Measurements from ENCODE around the gene DDX4.
"Not testable (repeated sequence)": the region's sequence is repeated elsewhere in the genome, so short reads cannot be mapped to it uniquely, and the experiment has no call there.

Gene DDX4

DNA sequence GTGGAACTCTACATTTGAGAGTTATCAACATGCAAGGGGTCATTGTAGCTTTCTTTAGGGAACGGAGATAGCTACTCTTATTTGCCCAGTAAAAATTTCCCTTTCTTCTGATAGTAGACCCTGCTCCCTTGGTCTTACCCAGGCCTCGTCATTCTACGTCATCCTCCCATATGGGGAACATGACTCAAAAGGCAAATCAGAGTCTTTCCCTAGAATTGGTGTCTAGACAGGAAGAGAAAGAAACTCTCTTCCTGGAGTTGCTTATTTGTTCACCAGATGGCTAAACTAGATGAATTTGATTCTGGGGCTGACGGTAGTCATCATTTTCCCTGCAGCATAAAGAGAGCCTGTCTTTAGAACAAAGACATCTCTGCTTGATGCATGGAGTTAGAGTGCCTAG is 13.6 kb upstream of the DDX4 start:
- DNase-seq (ENCODE audit: low spot score): no peak

DNA sequence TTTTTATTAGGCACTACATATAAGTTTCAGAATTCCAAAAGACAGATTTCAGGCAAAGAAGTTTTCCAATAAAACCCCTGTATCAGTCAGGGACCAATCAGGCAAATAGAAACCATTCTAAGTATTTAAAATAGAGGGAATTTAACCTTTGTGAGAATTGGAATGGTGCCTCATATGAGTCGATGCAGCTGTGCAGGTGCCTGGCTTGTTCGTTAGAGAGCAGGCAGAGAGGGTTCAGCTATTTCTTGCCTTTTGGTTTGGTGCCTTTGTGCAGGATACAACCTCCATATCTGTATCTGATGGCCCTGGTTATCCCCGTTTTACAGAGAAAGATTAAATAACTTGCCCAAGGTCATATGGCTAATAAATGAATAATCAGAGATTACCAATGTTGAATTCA is 6.0 kb upstream of the DDX4 start:
- DNase-seq (ENCODE audit: low spot score): no peak

DNA sequence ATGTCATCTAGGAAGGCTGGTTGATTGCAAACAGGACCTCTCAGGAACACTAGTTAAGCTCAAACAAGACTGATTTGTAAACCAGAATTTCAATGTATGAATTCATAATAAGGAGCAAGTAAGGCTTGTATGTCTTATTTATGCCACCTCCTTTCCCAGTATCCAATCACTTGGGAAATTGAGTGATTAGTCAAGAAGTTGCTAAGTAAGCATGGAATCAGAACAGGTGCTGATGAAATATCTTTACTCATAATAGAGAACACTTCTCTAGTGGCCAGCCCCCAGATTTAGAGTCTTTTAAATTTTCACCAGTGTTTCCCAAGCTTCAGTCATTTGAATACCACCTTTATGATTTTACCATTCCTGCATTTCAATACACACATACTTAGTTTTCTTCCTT is 5.3 kb upstream of the DDX4 start:
- no peak for DNase-seq (ENCODE audit: low spot score)

DNA sequence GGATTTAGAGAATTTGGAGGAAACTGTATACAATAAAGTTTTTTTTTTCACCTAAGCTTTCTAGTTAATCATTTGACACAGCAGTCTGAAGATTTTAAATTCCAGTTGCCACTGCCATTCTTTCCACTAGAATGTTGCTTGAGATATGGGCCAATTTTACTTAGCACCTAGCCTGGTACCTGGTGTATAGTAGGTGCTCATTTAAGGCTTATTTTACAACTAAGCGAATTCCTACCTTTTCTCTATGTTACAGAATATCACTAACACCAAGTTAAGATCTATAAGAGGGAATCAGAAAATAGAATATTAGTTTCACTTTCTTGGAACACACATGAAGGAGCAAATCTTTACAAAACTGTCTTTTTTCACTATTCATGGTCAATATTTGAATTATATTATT is 3.2 kb upstream of the DDX4 start:
- DNase-seq (ENCODE audit: low spot score): no peak

DNA sequence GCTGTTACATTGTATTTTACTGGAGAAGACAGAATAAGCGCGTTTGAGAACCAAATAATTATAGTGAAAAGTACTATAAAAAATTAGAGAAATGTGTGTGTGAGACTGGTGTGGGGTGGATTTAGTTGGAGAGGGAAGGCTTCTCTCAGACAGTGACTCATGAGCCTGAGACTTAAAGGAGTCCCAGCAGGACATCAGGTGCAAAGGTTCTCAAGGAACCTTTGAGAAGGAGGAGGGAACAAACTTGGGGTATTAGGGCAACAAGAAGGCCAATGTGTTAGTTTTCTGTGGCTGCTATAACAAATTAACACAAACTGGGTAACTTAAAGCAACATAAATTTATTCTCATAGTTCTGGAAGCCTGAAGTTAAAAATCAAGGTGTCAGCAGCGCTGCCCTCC is 4.9 kb downstream of the DDX4 start:
- peak; percentile 9 for DNase-seq (ENCODE audit: low spot score)

DNA sequence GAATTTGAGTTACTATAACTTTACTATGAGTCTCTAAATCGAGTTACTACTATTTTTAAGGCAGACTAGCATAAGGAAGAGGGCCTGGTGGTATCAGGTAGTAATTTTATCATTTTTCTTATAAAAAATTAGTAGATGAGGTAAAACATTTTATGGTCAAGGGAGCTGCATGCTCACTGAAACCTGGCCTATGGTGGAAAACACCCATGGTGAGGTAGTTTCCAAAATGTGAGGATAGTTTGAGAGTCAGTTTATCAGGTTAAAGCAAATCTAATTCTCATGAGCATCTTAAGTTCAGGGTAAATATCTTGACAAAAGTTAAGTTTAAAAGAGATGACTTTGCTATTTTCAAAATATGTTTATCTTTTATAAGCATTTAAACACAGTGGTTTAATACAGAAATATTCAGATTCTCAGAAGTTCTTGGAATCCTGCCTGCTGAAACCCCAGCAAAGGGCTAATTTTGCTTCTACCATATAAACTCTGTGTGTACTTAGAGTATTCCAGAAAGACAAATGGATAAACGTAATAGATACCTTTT is 10.0 kb downstream of the DDX4 start:
- no peak for DNase-seq (ENCODE audit: low spot score)

DNA sequence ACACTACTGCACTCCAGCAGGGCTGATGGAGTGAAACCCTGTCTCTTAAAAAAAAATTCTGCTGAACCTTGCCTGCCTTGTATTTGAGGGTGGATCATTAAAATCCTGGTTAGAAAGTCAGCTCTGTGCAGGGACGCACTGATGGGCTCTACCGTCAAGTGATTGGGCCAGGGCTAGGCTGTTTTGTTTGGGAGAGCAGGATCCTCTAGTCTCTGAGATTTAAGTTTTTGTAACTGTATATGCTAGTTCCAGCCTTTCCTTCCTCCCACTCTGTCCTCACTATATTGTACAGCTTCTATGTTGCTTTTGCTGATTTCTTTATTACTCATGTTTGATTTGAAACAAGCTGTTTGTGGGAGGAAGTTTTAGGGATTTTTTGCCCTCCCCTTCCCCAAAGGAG is 11.5 kb downstream of the DDX4 start:
- DNase-seq (ENCODE audit: low spot score): no peak

DNA sequence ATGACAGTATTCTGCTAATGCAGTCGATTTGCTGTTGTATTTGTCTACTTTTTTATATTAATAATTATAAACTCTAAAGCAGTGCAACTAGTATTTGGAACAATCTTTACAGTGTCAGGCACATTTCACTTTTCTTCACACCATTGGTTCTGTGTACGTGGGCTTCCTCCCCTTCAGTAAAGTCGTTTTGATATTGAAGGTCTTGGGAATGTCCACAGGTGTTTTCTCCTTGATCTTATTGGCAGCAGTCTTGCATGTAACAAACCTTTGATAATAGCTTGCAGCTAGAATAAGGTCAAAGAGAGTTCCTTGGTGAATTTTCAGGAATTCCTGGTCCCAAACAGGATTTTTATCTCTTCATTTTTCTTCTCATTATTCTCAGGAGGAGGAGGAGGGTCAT is 12.2 kb downstream of the DDX4 start:
- no peak for DNase-seq (ENCODE audit: low spot score)

DNA sequence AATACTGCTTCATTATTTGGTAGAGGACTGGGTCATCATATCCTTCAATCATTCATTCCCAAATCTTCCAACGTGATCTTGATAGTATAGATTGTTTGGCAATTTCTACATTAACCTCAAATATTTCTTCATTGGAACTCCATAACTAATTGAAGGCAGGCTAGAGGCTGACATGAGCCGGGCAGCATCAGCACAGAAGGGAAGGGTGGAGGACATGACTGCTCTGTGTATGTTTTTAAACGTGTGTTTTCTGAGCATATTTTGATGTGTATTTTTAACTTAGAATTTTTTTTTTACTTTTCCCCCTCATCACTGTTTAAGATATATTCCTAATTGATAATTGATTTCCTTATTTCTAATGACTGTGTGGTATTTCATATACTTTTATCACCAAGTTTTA is 12.6 kb downstream of the DDX4 start:
- DNase-seq (ENCODE audit: low spot score): no peak

DNA sequence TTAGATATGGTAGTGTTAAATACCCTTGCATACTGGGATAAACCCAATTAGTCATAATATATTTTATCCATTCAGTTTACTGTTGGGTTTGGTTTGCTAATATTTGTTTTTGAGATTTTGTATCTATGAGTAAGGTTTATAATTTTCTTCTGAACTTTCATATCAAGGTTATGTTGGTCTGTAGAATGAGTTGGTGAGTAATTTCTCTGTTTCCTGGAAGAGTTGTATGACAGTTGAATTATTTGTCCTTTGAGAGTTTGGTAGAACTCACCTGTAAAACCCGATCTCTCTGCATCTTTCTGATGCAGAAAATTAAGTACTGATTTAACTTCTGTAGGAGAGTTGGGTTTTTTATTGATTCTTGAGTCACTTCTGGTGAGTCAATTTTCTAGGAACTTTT is 20.4 kb downstream of the DDX4 start:
- DNase-seq (ENCODE audit: low spot score): no peak

DNA sequence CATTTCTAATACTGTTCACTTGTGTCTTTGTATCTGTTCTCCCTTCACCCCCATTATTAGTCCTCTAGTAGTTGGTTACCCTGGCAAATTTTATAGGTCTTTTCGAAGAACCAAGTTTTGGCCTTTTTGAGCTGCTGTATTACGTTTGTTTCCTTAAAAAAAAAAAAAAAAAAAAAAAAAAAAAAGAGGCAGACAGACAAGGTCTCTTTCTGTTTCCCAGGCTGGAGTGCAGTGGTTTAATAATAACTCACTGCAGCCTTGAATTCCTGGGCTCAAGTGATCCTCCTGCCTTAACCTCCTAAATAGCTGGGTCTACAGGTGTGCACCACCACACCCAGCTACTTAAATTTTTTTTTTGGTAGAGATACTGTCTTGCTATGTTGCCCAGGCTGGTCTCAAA is 20.9 kb downstream of the DDX4 start:
- DNase-seq (ENCODE audit: low spot score): no peak

DNA sequence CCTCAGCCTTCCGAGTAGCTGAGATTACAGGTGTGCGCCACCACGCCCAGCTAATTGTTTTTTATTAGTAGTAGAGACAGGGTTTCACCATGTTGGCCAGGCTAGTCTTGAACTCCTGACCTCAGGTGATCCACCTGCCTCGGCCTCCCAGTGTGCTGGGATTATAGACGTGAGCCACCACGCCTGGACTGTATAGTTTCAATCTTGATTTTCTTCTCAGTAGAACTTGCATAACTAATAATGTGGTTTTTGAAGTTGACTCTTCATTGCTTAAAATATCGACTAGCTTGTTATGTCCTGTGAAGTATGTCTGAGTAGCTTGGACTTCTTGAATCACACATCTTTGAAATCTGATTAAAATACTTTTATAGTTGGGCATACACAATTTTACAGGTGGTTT is 23.9 kb downstream of the DDX4 start:
- DNase-seq (ENCODE audit: low spot score): not testable (repeated sequence)

DNA sequence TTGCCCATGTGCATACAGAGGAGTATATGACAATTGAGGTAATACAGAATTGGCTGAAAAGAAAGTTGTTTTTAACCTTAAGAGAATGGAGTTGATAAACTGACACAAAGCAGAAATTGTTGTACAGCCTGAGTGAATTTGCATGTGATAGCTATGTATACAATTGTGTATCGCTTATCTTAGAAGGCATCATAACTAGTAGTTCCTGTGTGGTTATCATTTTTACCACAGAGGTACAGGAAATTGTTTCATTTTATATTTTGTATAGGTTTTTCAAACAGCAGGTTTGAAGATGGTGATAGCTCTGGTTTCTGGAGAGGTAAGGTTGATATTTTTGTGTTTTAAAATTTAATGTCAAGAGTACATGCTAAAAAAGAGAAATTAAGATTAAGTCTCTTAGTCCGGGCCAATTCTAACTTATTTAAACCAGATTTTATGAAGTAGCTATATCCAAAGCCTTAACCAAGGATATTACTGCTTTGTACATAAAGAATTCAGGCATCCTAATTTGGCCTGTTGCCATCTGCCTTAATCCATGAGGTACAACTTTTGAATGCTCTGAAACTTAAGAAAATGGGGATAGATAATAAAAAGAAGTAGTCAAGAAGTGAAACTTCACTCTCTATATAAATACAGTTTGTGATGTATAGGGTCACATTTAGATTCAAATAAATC is 26.0 kb downstream of the DDX4 start:
- no peak for DNase-seq (ENCODE audit: low spot score)

DNA sequence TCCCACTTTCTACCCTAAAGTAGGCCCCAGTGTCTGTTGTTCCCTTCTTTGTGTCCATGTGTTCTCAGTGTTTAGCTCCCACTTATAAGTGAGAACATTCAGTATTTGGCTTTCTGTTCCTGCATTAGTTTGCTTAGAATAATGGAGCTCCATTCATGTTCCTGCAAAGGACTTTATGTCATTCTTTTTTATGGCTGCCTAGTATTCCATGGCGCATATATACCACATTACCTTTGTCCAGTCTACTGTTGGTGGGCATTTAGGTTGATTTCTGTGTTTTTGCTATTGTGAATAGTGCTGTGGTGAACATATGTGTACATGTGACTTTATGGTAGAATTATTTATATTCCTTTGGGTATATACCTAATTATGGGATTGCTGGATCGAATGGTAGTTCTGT is 30.4 kb downstream of the DDX4 start:
- no peak for DNase-seq (ENCODE audit: low spot score)

DNA sequence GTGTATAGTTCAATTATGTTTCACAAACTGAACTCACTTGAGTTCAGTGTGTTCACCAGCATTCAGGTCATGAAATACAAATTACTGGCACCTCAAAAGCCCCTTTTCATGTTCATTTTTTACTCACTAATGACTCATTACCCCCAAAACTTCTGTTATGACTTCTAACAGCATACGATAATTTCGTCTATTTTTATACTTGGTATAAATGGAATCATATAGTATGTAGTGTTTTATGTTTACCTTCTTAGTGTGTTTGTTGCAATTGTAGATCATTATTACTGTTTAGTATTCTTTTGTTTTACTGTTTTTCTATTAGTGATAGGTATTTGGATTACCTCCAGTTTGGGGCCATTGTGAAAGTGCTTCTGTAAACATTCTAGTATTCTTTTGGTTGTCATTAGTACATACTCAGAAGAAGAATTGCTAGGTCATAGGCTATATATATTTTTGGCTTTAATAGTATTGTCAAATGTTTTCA is 33.4 kb downstream of the DDX4 start:
- DNase-seq (ENCODE audit: low spot score): no peak

DNA sequence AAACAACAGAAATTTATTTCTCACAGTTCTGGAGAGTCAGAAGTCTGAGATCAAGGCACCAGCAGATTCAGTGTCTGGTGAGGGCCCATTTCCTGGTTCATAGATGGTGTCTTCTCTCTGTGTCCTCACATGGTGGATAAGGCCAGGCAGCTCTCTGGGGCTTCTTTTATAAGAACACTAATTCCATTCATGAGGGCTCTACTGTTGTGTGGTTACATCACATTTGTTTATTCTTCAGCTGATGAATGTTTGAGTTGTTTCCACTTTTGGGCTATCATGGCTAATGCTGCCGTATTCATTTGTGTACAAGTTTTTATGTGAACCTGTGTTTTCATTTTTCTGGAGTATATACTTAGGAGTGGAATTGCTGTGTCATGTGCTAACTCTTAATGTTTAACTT is 35.2 kb downstream of the DDX4 start:
- no peak for DNase-seq (ENCODE audit: low spot score)

DNA sequence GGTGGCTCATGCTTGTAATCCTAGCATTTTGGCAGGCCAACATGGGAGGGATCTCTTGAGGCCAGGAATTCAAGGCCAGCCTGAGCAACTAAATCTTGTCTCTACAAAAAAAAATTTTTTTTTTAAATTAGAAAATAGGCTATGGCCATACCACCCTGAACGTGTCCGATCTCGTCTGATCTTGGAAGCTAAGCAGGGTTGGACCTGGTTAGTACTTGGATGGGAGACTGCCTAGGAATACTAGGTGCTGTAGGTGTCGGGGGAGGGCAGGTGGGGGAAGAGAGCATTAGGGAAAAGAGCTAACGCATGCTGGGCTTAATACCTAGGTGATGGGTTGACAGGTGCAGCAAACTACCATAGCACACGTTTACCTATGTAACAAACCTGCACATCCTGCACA is 39.5 kb downstream of the DDX4 start:
- DNase-seq (ENCODE audit: low spot score): no peak

DNA sequence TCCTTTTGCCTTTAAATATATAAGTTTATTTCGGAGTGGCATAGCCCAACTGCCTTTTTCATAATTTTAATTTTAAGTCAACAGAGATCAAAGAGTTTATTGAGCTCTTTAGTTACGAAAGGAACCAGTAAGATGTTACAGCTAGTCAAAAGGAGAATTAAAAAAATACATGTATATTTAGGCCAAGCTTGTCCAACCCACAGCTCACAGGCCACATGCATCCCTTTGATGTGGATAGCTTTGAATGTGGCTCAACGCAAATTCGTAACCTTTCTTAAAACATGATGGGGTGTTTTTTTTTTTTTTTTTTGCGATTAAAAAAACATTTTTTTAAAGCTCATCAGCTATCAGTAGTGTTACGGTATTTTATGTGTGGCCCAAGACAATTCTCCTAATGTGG is 63.1 kb downstream of the DDX4 start:
- DNase-seq (ENCODE audit: low spot score): no peak

DNA sequence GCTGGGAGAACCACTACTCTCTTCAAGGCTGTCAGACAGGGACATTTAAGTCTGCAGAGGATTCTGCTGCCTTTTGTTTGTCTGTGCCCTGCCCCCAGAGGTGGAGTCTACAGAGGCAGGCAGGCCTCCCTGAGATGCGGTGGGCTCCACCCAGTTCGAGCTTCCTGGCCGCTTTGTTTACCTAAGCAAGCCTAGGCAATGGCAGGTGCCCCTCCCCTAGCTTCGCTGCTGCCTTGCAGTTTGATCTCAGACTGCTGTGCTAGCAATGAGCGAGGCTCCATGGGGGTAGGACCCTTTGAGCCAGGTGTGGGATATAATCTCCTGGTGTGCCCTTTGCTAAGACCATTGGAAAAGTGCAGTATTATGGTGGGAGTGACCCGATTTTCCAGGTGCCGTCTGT is 71.0 kb downstream of the DDX4 start:
- DNase-seq (ENCODE audit: low spot score): not testable (repeated sequence)

DNA sequence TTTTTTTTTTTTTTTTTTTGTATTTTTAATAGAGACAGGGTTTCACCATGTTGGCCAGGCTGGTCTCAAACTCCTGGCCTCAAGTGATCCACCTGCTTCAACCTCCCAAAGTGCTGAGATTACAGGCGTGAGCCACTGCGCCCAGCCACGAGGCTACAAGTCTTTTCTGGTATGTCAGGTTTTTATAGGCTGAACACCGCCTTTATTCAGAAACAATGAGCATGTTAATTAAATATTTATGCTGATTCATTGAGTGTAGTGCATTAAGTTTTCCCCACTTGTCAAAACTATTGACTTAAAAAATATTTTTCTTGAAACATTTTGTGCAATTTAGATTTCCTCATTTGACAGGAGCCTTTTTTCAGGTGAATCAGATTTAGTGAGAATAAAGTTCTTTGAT is 78.1 kb downstream of the DDX4 start:
- not testable (repeated sequence) for DNase-seq (ENCODE audit: low spot score)

DNA sequence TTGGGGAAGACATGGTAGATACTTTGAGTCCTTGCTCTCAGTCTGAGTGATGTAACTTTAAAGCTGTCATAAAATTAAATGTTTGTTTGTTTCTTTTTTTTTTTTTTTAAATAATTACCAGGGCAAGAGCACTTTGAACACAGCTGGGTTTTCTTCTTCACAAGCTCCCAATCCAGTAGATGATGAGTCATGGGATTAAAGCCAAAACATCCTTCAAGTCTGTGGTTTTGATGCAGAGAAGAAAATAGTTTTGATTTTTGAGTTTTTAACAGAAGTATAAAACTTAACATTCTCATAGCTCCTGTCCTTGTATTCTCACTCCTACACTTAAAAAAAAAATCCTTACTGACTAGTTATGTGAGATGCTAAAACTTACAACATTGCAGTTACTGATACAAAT is 78.5 kb downstream of the DDX4 start:
- peak; percentile 51 for DNase-seq (ENCODE audit: low spot score)

DNA sequence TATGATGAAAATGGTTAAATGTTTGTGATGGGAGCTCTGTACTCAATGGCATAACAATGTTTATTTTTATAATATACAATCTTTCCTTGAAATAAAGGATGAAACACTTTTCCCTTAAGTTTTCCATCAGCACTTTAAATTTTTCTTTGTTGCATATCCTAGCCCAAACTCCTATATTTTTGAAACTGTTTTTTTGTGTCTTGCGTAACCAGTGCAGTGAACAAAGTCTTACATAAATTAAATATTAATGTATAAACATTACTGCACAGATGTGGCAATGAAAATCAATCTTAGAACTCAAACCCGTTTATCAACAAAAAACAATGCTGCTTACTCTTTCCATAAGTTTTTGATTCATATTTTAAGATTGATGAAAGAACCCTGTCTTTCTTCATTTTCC is 79.2 kb downstream of the DDX4 start:
- DNase-seq (ENCODE audit: low spot score): no peak

DNA sequence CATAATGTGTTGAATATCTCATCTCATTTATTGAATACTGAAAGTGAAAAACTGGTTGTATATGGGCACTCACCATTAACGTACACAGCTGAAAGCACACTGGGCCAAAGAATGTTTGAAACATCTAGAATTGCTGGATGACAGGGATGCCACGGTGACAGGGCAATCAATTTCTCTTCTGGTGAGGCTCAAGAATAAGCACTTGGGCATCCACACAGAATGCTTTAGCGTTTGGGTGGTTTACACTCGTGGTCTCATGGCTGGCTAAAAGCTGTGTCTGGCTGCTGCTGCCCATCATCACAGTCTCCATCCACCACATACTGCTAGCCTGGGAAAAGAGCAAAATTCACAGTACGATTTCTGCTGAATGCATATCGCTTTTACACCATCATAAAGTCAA is 82.6 kb downstream of the DDX4 start:
- DNase-seq (ENCODE audit: low spot score): no peak

DNA sequence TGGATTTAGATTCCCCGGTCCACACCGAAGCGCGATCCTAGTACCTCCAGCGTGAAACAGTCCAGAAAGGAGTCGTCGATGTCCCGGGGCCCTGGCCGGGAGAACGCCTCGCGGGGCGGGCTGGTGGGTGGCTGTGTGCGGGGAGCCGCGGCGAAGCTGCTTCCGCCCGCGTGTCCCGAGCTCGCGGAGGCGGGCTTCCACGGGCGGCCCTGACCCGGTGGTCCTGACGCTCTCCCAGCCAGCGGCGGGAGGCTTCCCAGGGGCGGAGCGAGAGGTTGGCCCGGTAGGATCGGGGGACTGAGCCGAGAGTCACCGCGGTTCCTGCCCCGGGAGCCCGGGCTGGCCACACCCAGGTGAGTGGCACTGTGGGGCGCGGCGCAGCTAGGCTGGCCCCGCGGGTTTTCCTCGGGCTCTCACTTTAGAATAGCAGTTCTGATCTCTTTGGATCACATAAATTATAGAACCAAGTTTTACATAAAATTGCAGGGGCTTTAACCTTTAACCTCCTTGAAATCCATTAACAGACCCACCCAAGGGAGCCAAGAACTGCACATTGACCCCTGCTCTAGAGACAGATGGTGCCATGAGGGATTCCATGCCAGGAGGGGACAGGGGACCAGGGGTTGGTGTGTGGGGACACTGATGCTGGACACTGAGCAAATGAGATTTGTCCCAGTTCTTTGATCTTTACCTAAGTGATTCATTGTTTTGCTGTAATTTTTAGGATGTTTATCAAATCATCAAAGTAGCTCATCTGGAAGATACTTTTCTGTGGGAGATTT is 84.1 kb downstream of the DDX4 start:
- DNase-seq (ENCODE audit: low spot score): peak; percentile 5
